ENCODE results near the gene TTLL4. TPM values are rescaled to one million over a fixed set of nuclear protein-coding genes. Genes with fewer than 3 reads are reported as not detected.

The TTLL4 gene
- polyA plus RNA-seq, 1 of the 3 experiments (the other 2 are of a cell fraction): 15.6 TPM

DNA sequence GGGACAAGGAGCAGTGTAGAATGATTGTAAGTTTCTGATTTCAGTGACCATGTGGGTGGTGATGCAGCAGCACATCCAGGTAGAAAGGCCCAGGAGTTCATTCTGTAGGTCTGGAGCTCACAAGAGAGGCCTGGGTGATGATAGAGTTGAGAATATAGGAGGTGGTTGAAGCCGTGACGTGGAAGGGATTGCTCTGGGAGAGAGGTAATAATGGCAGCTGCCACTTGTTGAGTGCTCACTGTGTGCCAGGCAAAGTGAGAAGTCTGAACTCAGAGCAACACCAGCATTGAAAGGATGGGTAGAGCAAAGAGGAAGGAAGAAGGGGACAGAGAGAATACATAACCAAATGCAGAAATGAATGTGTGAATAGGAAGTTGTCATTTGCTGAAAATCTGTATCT lies 3.3 kb downstream of the TTLL4 start:
- peaks cover 74% of the 10 kb centered on the region for H3K79me2 ChIP-seq (ENCODE audit: insufficient read depth)

More for the DNA sequence above, 3.3 kb downstream of the TTLL4 start:
- no peak overlapping the region for H3K27ac ChIP-seq (ENCODE audit: low read depth in 2 of 2, low read length in 1 of 2)
- POLR2A ChIA-PET: no interaction called here
- H3K4me3 ChIP-seq (ENCODE audit: low read depth in 2 of 2, low read length in 1 of 2): no peak overlapping the region
- peaks cover 0 to 27% of the 10 kb centered on the region in 2 experiments for H3K36me3 ChIP-seq (replicated peaks in 1 of 2; ENCODE audit: control insufficient read depth in 1 of 2, insufficient read depth in 2 of 2, low read length in 1 of 2)
- peaks cover 5% of the 10 kb centered on the region for H3F3A ChIP-seq (replicated peaks; ENCODE audit: insufficient read depth)
- H3K9me2 ChIP-seq: no peaks in the 10 kb centered on the region
- H3K27me3 ChIP-seq (ENCODE audit: insufficient read depth): no peaks in the 10 kb centered on the region
- DNase-seq: no peak
- H3K4me1 ChIP-seq (ENCODE audit: control insufficient read depth in 1 of 2, insufficient read depth in 2 of 2, low read depth in 1 of 2, low read length in 1 of 2): peaks cover 0 to 15% of the 10 kb centered on the region in 2 experiments; a peak in 1 of 4 replicates
- no peak overlapping the region for H2AFZ ChIP-seq (ENCODE audit: low read depth)
- TF ChIP-seq, protein P1, sequence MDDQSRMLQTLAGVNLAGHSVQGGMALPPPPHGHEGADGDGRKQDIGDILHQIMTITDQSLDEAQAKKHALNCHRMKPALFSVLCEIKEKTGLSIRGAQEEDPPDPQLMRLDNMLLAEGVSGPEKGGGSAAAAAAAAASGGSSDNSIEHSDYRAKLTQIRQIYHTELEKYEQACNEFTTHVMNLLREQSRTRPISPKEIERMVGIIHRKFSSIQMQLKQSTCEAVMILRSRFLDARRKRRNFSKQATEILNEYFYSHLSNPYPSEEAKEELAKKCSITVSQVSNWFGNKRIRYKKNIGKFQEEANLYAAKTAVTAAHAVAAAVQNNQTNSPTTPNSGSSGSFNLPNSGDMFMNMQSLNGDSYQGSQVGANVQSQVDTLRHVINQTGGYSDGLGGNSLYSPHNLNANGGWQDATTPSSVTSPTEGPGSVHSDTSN (IDR thresholded peaks at IDR 0.05): no peak
- TF ChIP-seq RFX5 (IDR thresholded peaks at IDR 0.05; ENCODE audit: low read length) (no peak), CHD2 (IDR thresholded peaks at IDR 0.05; ENCODE audit: low read length, partially characterized antibody) (no peak), JUND (IDR thresholded peaks at IDR 0.05) (no peak), FOSL2 (IDR thresholded peaks at IDR 0.05; ENCODE audit: borderline replicate concordance, low read depth) (no peak), ELF1 (IDR thresholded peaks at IDR 0.05) (no peak), EP300 (IDR thresholded peaks at IDR 0.05; ENCODE audit: borderline replicate concordance in 1 of 2, low read depth in 1 of 2, low read length in 1 of 2) (no peak), GATA2 (CRISPR knock-in tag; IDR thresholded peaks at IDR 0.05) (no peak), EZH2phosphoT487 (IDR thresholded peaks at IDR 0.05; ENCODE audit: borderline replicate concordance, low read depth) (no peak), GABPA (IDR thresholded peaks at IDR 0.05; ENCODE audit: low read depth) (no peak), POLR2AphosphoS5 (IDR thresholded peaks at IDR 0.05; ENCODE audit: low read depth, low read length) (no peak)
- TF ChIP-seq, protein P2, sequence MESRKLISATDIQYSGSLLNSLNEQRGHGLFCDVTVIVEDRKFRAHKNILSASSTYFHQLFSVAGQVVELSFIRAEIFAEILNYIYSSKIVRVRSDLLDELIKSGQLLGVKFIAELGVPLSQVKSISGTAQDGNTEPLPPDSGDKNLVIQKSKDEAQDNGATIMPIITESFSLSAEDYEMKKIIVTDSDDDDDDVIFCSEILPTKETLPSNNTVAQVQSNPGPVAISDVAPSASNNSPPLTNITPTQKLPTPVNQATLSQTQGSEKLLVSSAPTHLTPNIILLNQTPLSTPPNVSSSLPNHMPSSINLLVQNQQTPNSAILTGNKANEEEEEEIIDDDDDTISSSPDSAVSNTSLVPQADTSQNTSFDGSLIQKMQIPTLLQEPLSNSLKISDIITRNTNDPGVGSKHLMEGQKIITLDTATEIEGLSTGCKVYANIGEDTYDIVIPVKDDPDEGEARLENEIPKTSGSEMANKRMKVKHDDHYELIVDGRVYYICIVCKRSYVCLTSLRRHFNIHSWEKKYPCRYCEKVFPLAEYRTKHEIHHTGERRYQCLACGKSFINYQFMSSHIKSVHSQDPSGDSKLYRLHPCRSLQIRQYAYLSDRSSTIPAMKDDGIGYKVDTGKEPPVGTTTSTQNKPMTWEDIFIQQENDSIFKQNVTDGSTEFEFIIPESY (IDR thresholded peaks at IDR 0.05; ENCODE audit: borderline replicate concordance, low read depth): no peak
- TF ChIP-seq, protein P3, sequence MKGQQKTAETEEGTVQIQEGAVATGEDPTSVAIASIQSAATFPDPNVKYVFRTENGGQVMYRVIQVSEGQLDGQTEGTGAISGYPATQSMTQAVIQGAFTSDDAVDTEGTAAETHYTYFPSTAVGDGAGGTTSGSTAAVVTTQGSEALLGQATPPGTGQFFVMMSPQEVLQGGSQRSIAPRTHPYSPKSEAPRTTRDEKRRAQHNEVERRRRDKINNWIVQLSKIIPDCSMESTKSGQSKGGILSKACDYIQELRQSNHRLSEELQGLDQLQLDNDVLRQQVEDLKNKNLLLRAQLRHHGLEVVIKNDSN (IDR thresholded peaks at IDR 0.05; ENCODE audit: borderline replicate concordance, low read depth): no peak
- TF ChIP-seq, protein P4, sequence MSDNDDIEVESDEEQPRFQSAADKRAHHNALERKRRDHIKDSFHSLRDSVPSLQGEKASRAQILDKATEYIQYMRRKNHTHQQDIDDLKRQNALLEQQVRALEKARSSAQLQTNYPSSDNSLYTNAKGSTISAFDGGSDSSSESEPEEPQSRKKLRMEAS (IDR thresholded peaks at IDR 0.05; ENCODE audit: low read depth): no peak
- TF ChIP-seq, protein P5, sequence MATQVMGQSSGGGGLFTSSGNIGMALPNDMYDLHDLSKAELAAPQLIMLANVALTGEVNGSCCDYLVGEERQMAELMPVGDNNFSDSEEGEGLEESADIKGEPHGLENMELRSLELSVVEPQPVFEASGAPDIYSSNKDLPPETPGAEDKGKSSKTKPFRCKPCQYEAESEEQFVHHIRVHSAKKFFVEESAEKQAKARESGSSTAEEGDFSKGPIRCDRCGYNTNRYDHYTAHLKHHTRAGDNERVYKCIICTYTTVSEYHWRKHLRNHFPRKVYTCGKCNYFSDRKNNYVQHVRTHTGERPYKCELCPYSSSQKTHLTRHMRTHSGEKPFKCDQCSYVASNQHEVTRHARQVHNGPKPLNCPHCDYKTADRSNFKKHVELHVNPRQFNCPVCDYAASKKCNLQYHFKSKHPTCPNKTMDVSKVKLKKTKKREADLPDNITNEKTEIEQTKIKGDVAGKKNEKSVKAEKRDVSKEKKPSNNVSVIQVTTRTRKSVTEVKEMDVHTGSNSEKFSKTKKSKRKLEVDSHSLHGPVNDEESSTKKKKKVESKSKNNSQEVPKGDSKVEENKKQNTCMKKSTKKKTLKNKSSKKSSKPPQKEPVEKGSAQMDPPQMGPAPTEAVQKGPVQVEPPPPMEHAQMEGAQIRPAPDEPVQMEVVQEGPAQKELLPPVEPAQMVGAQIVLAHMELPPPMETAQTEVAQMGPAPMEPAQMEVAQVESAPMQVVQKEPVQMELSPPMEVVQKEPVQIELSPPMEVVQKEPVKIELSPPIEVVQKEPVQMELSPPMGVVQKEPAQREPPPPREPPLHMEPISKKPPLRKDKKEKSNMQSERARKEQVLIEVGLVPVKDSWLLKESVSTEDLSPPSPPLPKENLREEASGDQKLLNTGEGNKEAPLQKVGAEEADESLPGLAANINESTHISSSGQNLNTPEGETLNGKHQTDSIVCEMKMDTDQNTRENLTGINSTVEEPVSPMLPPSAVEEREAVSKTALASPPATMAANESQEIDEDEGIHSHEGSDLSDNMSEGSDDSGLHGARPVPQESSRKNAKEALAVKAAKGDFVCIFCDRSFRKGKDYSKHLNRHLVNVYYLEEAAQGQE (IDR thresholded peaks at IDR 0.05; ENCODE audit: low read depth, low read length): no peak
- no peaks in the 10 kb centered on the region for H3K9me3 ChIP-seq
- CTCF ChIA-PET: interaction anchor here (1.2 to 2.8 kb wide), 3 partner anchors 26 to 138 kb away, joined by 3 to 15 read pairs (median 3); no protein-coding TSS in a partner anchor
- peaks cover 6% of the 10 kb centered on the region; the same call in 1 of the 2 replicates for H4K20me1 ChIP-seq (ENCODE audit: insufficient read depth)
- 95% methylated on average over 2 of the region's 2 CpGs for WGBS (ENCODE audit: low lambda C conversion rate)
- H3K9ac ChIP-seq: no peak overlapping the region
- no peak overlapping the region for H3K4me2 ChIP-seq

All from SK-N-SH (cell line).